GM23248 (cell line): ENCODE results near the gene SMPD3. TPM values are rescaled to one million over a fixed set of nuclear protein-coding genes. Genes with fewer than 3 reads are reported as not detected.

ENCODE experiments used
- DNase-seq: peaks from one replicate; pipeline ENCODE4 v3.0.0-alpha.2; 2015
- H2AFZ ChIP-seq: fragments of 200-600 bp; sonication (generic); 2 replicates; pipeline ENCODE4 v1.6.1; 2016; ENCODE audit warnings: antibody characterized with exemption
- H3F3A ChIP-seq: fragments of 200-600 bp; sonication (generic); 2 replicates; pipeline ENCODE4 v1.6.1; 2016; ENCODE audit warnings: mild to moderate bottlenecking, antibody characterized with exemption, mixed run types; ENCODE audit not compliant: insufficient read depth
- H3K27ac ChIP-seq: fragments of 200-600 bp; sonication (generic); 2 replicates; pipeline ENCODE4 v1.5.1; 2016; ENCODE audit warnings: mild to moderate bottlenecking
- H3K27me3 ChIP-seq: fragments of 200-600 bp; sonication (generic); replicated peaks from 2 replicates; pipeline ENCODE4 v1.6.1; 2016; ENCODE audit warnings: mild to moderate bottlenecking; ENCODE audit not compliant: insufficient read depth
- H3K36me3 ChIP-seq: fragments of 200-600 bp; sonication (generic); 2 replicates; pipeline ENCODE4 v1.6.1; 2016; ENCODE audit warnings: low read depth, mild to moderate bottlenecking
- H3K4me1 ChIP-seq: fragments of 200-600 bp; sonication (generic); 2 replicates; pipeline ENCODE4 v1.6.1; 2016; ENCODE audit warnings: mild to moderate bottlenecking; ENCODE audit not compliant: insufficient read depth
- H3K4me2 ChIP-seq: fragments of 200-600 bp; sonication (generic); one replicate; pipeline ENCODE4 v1.6.1; 2016; ENCODE audit warnings: mild to moderate bottlenecking; ENCODE audit not compliant: unreplicated experiment
- H3K4me3 ChIP-seq: fragments of 200-600 bp; sonication (generic); 2 replicates; pipeline ENCODE4 v1.5.1; 2016; ENCODE audit warnings: mild to moderate bottlenecking
- H3K79me2 ChIP-seq: fragments of 200-600 bp; sonication (generic); 2 replicates; pipeline ENCODE4 v1.6.1; 2016; ENCODE audit warnings: mild to moderate bottlenecking; ENCODE audit not compliant: insufficient read depth
- H3K9ac ChIP-seq: fragments of 200-600 bp; sonication (generic); 2 replicates; pipeline ENCODE4 v1.6.1; 2016; ENCODE audit warnings: mild to moderate bottlenecking
- H3K9me2 ChIP-seq: fragments of 200-600 bp; sonication (generic); 2 replicates; pipeline ENCODE4 v1.6.1; 2016; ENCODE audit warnings: mixed run types, mild to moderate bottlenecking, moderate library complexity; ENCODE audit not compliant: insufficient read depth
- H3K9me3 ChIP-seq: fragments of 200-600 bp; sonication (generic); one replicate; pipeline ENCODE4 v1.6.1; 2017; ENCODE audit warnings: low read depth
- H4K20me1 ChIP-seq: fragments of 200-600 bp; sonication (generic); 2 replicates; pipeline ENCODE4 v1.6.0; 2016; ENCODE audit not compliant: insufficient read depth
- EZH2 ChIP-seq: fragments of 200-600 bp; sonication (generic); IDR thresholded peaks from 2 replicates; pipeline ENCODE4 v1.6.1; 2018; ENCODE audit warnings: antibody characterized with exemption, mild to moderate bottlenecking; ENCODE audit not compliant: insufficient read depth, poor library complexity, severe bottlenecking
- EZH2phosphoT487 ChIP-seq: fragments of 200-600 bp; sonication (generic); IDR thresholded peaks from 2 replicates; pipeline ENCODE4 v1.6.1; 2018; ENCODE audit warnings: antibody characterized with exemption, moderate library complexity, mild to moderate bottlenecking, low read depth; ENCODE audit not compliant: insufficient read depth
- WGBS, 2 experiments: methylation state at CpG; one replicate each; pipeline ENCODE4 v1.1.6; 2015 to 2017; ENCODE audit warnings: low lambda C conversion rate in 2 of 2, low coverage in 1 of 2; ENCODE audit errors: missing lambda C conversion rate in 2 of 2; 5-methylcytosine and 5-hydroxymethylcytosine counted together
- in situ Hi-C: fragments of 300-500 bp; cut with MboI; formaldehyde crosslinking; loops from 2 replicates; pipeline ENCODE4 v1.15.0; 2020
- polyA plus RNA-seq: library from polyadenylated mRNA; unstranded; fragments of >200 nt; fragmentation: Nextera tagmentation; extraction: Ambion mirVana; gene quantifications from 2 replicates; pipeline ENCODE4 v1.2.1, GENCODE V29; 2016
- total RNA-seq: library from RNA; depleted of rRNA; stranded (reverse); fragments of >200 nt; shearing (Covaris generic); gene quantifications from 2 replicates; pipeline ENCODE4 v1.2.3, GENCODE V29; 2014

Gene SMPD3
- total and polyA plus RNA-seq, 2 experiments from 2014 or later, result 0.24 to 0.32 TPM

- peak overlapping the region; percentile 38; the same call in 1 of the 2 replicates for H3K9ac ChIP-seq
- 12 to 14% methylated on average over 11 of the region's 11 CpGs for WGBS, 2 experiments
- no peak for DNase-seq
These were observed 21.6 kb upstream of the SMPD3 start for GRCh38 chr16:68469796-68470460.

GRCh38 chr16:68468842-68469241 lies 20.5 kb upstream of the SMPD3 start:
- Histone ChIP-seq H3K9ac (no peak overlapping the region), H3K27ac (no peak overlapping the region), H3K27me3 (0 out of 2 replicates have a peak, but pooled peaks cover 3% of the 10 kb centered on the region), H3K9me2 (no peaks in the 10 kb centered on the region), H4K20me1 (no peaks in the 10 kb centered on the region), H3K79me2 (no peaks in the 10 kb centered on the region), H3K4me3 (no peak overlapping the region), H3K4me1 (no peaks in the 10 kb centered on the region), H3K4me2 (no peak overlapping the region), H2AFZ (no peak overlapping the region), H3K9me3 (no peaks in the 10 kb centered on the region), H3F3A (no peaks in the 10 kb centered on the region), H3K36me3 (no peaks in the 10 kb centered on the region)
- no peak for DNase-seq
- TF ChIP-seq EZH2 (no peak), EZH2phosphoT487 (no peak)
- 66 to 72% methylated on average over 4 of the region's 4 CpGs for WGBS, 2 experiments
- in situ Hi-C loops, result no loop called here

More at GRCh38 chr16:68469796-68470460, 21.6 kb upstream of the SMPD3 start:
- Histone ChIP-seq H3K4me1 (no peaks in the 10 kb centered on the region), H3K36me3 (no peaks in the 10 kb centered on the region), H3K9me3 (no peaks in the 10 kb centered on the region), H3K27me3 (no peaks in the 10 kb centered on the region), H2AFZ (peak overlapping the region; percentile 37), H3K4me3 (peak overlapping the region; percentile 54), H3F3A (no peaks in the 10 kb centered on the region), H3K79me2 (no peaks in the 10 kb centered on the region), H3K9me2 (no peaks in the 10 kb centered on the region), H4K20me1 (no peaks in the 10 kb centered on the region), H3K27ac (no peak overlapping the region), H3K4me2 (peak overlapping the region; percentile 46)
- in situ Hi-C loops, result no loop called here
- TF ChIP-seq EZH2phosphoT487 (no peak), EZH2 (no peak)

GRCh38 chr16:68466174-68466573 lies 17.9 kb upstream of the SMPD3 start:
- H3K9me3 ChIP-seq, result no peaks in the 10 kb centered on the region
- H3F3A ChIP-seq, result no peaks in the 10 kb centered on the region
- no peak overlapping the region for H2AFZ ChIP-seq
- H3K27ac ChIP-seq, result no peak overlapping the region
- no peaks in the 10 kb centered on the region for H4K20me1 ChIP-seq
- no peaks in the 10 kb centered on the region for H3K4me1 ChIP-seq
- no peak overlapping the region for H3K4me2 ChIP-seq
- no peaks in the 10 kb centered on the region for H3K79me2 ChIP-seq
- no peaks in the 10 kb centered on the region for H3K36me3 ChIP-seq
- 0 out of 2 replicates have a peak, but pooled peaks cover 3% of the 10 kb centered on the region for H3K27me3 ChIP-seq
- no peak overlapping the region for H3K9ac ChIP-seq
- in situ Hi-C loops, result no loop called here
- no peaks in the 10 kb centered on the region for H3K9me2 ChIP-seq
- DNase-seq, result no peak
- no peak overlapping the region for H3K4me3 ChIP-seq
- no peak for TF ChIP-seq EZH2phosphoT487
- TF ChIP-seq EZH2, result no peak
- WGBS, 2 experiments, result 63 to 67% methylated on average over 4 of the region's 4 CpGs

GRCh38 chr16:68463904-68464303 lies 15.6 kb upstream of the SMPD3 start:
- Histone ChIP-seq H3K27ac (no peak overlapping the region), H3K4me2 (no peak overlapping the region), H3K36me3 (no peaks in the 10 kb centered on the region), H3F3A (no peaks in the 10 kb centered on the region), H3K9me3 (no peaks in the 10 kb centered on the region), H2AFZ (no peak overlapping the region), H3K9me2 (no peaks in the 10 kb centered on the region), H3K79me2 (no peaks in the 10 kb centered on the region), H4K20me1 (no peaks in the 10 kb centered on the region), H3K27me3 (0 out of 2 replicates have a peak, but pooled peaks cover 3% of the 10 kb centered on the region), H3K9ac (no peak overlapping the region), H3K4me1 (no peaks in the 10 kb centered on the region), H3K4me3 (no peak overlapping the region)
- TF ChIP-seq EZH2phosphoT487, result no peak
- no peak for TF ChIP-seq EZH2
- no peak for DNase-seq
- in situ Hi-C loops, result no loop called here
- 31 to 38% methylated on average over 2 of the region's 2 CpGs for WGBS, 2 experiments

- Histone ChIP-seq H3K4me2 (no peak overlapping the region), H3K9me2 (no peaks in the 10 kb centered on the region), H2AFZ (no peak overlapping the region), H3K9ac (no peak overlapping the region), H3K9me3 (no peaks in the 10 kb centered on the region), H4K20me1 (no peaks in the 10 kb centered on the region), H3K79me2 (no peaks in the 10 kb centered on the region), H3K27me3 (0 out of 2 replicates have a peak, but pooled peaks cover 3% of the 10 kb centered on the region), H3K4me3 (no peak overlapping the region), H3K4me1 (no peaks in the 10 kb centered on the region), H3K36me3 (no peaks in the 10 kb centered on the region), H3K27ac (no peak overlapping the region), H3F3A (no peaks in the 10 kb centered on the region)
- in situ Hi-C loops, result no loop called here
- TF ChIP-seq EZH2, result no peak
- no peak for TF ChIP-seq EZH2phosphoT487
- WGBS, 2 experiments, result 62 to 68% methylated on average over 3 of the region's 3 CpGs
- no peak for DNase-seq
These were observed 11.8 kb upstream of the SMPD3 start for GRCh38 chr16:68460067-68460466.
